NT2/D1 (cell line): ENCODE results near the gene ZDHHC17.

ENCODE experiments used
- SUZ12 ChIP-seq: IDR thresholded peaks from 2 replicates; pipeline ENCODE4 v1.6.1; 2011; ENCODE audit not compliant: insufficient read length, insufficient read depth; ENCODE audit errors: extremely low read depth
- YY1 ChIP-seq: IDR thresholded peaks from 2 replicates; pipeline ENCODE4 v1.6.1; 2011; ENCODE audit not compliant: insufficient read length, insufficient read depth
- ZNF274 ChIP-seq: IDR thresholded peaks from 2 replicates; pipeline ENCODE4 v1.6.1; 2011; ENCODE audit warnings: mild to moderate bottlenecking, low read depth, low read length

DNA sequence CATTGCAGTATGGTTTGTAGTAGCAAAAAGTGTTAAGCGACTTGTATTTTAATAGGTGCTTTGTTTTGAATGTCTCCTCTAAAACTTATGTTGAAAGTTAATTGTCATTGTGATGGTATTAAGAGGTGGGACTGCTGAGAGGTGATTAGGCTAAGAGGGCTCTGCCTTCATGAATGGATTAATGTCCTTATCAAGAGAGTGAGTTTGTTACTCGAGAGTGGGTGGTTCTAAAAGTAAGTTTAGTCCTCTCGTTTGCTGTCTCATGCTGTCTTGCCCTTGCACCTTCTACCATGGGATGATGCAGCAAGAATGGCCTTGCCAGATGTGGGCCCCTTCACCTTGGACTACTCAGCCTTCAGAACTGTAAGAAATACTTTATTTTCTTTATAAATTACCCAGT, 17.4 kb downstream of the ZDHHC17 start:
- TF ChIP-seq SUZ12 (no peak), ZNF274 (no peak), YY1 (no peak)
